H9 (cell line): ENCODE measurements around the gene DPH5. TPM values are rescaled to one million over a fixed set of nuclear protein-coding genes. Genes with fewer than 3 reads are reported as not detected.

Source experiments
- DNase-seq: peaks from one replicate; pipeline ENCODE4 v3.0.0-alpha.2; 2017
- H2AFZ ChIP-seq: one replicate; pipeline ENCODE4 v1.6.1; 2013; ENCODE audit warnings: mild to moderate bottlenecking, low read length, control low read depth, moderate library complexity
- H2AK5ac ChIP-seq: 2 replicates; pipeline ENCODE4 v1.6.1; 2013; ENCODE audit warnings: low read length, control low read depth, mixed read lengths; ENCODE audit not compliant: insufficient read length
- H2BK120ac ChIP-seq: one replicate; pipeline ENCODE4 v1.6.1; 2013; ENCODE audit warnings: low read depth, mild to moderate bottlenecking, low read length, control low read depth, inconsistent platforms; ENCODE audit not compliant: poor library complexity, severe bottlenecking
- H2BK12ac ChIP-seq: 2 replicates; pipeline ENCODE4 v1.6.1; 2013; ENCODE audit warnings: low read length, control low read depth, mixed read lengths, low read depth; ENCODE audit not compliant: insufficient read length
- H2BK15ac ChIP-seq: 2 replicates; pipeline ENCODE4 v1.6.1; 2013; ENCODE audit warnings: low read depth, low read length, control low read depth
- H2BK20ac ChIP-seq: one replicate; pipeline ENCODE4 v1.6.1; 2013; ENCODE audit warnings: low read depth, mild to moderate bottlenecking, low read length, control low read depth, inconsistent platforms; ENCODE audit not compliant: poor library complexity, severe bottlenecking
- H2BK5ac ChIP-seq: 2 replicates; pipeline ENCODE4 v1.6.1; 2013; ENCODE audit warnings: low read length, control low read depth, mixed read lengths; ENCODE audit not compliant: insufficient read length
- H3K14ac ChIP-seq: 2 replicates; pipeline ENCODE4 v1.6.1; 2013; ENCODE audit warnings: low read length, control low read depth; ENCODE audit not compliant: insufficient read depth
- H3K18ac ChIP-seq: 2 replicates; pipeline ENCODE4 v1.6.1; 2013; ENCODE audit warnings: low read depth, mild to moderate bottlenecking, mixed read lengths, low read length, control low read depth; ENCODE audit not compliant: insufficient read length
- H3K23ac ChIP-seq: 2 replicates; pipeline ENCODE4 v1.6.1; 2013; ENCODE audit warnings: low read length, control low read depth, mixed read lengths, low read depth; ENCODE audit not compliant: insufficient read length
- H3K23me2 ChIP-seq: 2 replicates; pipeline ENCODE4 v1.6.1; 2013; ENCODE audit warnings: low read depth, mild to moderate bottlenecking, mixed read lengths, low read length, control low read depth; ENCODE audit not compliant: insufficient read length, poor library complexity, severe bottlenecking
- H3K27ac ChIP-seq: 2 replicates; pipeline ENCODE4 v1.5.1; 2013; ENCODE audit warnings: low read length, control low read depth, mixed read lengths, low read depth; ENCODE audit not compliant: insufficient read length
- H3K27me3 ChIP-seq: 2 replicates; pipeline ENCODE4 v1.6.1; 2013; ENCODE audit warnings: low read length, control low read depth, inconsistent platforms; ENCODE audit not compliant: insufficient read depth
- H3K4ac ChIP-seq: 2 replicates; pipeline ENCODE4 v1.6.1; 2013; ENCODE audit warnings: low read depth, mild to moderate bottlenecking, control low read depth, inconsistent platforms, low read length, moderate library complexity
- H3K4me1 ChIP-seq: 2 replicates; pipeline ENCODE4 v1.6.1; 2013; ENCODE audit warnings: low read length, control low read depth, inconsistent platforms; ENCODE audit not compliant: insufficient read depth
- H3K4me2 ChIP-seq: 2 replicates; pipeline ENCODE4 v1.6.1; 2013; ENCODE audit warnings: low read length, control low read depth, mixed read lengths; ENCODE audit not compliant: insufficient read length, insufficient read depth
- H3K56ac ChIP-seq: 2 replicates; pipeline ENCODE4 v1.6.1; 2013; ENCODE audit warnings: low read depth, mild to moderate bottlenecking, mixed read lengths, low read length, control low read depth; ENCODE audit not compliant: insufficient read length
- H3K79me1 ChIP-seq: 2 replicates; pipeline ENCODE4 v1.6.1; 2013; ENCODE audit warnings: low read depth, mild to moderate bottlenecking, moderate library complexity, low read length, control low read depth, inconsistent platforms; ENCODE audit not compliant: insufficient read depth, poor library complexity, severe bottlenecking
- H3K79me2 ChIP-seq: 2 replicates; pipeline ENCODE4 v1.6.1; 2013; ENCODE audit warnings: low read length, control low read depth, inconsistent platforms; ENCODE audit not compliant: insufficient read depth
- H3K9ac ChIP-seq: 2 replicates; pipeline ENCODE4 v1.6.1; 2013; ENCODE audit warnings: low read length, control low read depth, mixed read lengths; ENCODE audit not compliant: insufficient read length; ENCODE audit errors: extremely low read depth
- H3K9me3 ChIP-seq: one replicate; pipeline ENCODE4 v1.6.1; 2013; ENCODE audit warnings: low read depth, low read length, inconsistent platforms; ENCODE audit not compliant: control insufficient read depth
- H3T11ph ChIP-seq: one replicate; pipeline ENCODE4 v1.6.1; 2013; ENCODE audit warnings: mild to moderate bottlenecking, low read length, control low read depth, inconsistent platforms
- H4K20me1 ChIP-seq: one replicate; pipeline ENCODE4 v1.6.1; 2013; ENCODE audit not compliant: control insufficient read depth, insufficient read length, insufficient read depth
- H4K5ac ChIP-seq: 2 replicates; pipeline ENCODE4 v1.6.1; 2013; ENCODE audit warnings: low read depth, mild to moderate bottlenecking, mixed read lengths, low read length, control low read depth; ENCODE audit not compliant: insufficient read length
- H4K8ac ChIP-seq: replicated peaks from 2 replicates; pipeline ENCODE4 v1.6.1; 2013; ENCODE audit warnings: low read length, control low read depth, mixed read lengths, low read depth; ENCODE audit not compliant: insufficient read length
- H4K91ac ChIP-seq: 2 replicates; pipeline ENCODE4 v1.6.1; 2013; ENCODE audit warnings: low read depth, mild to moderate bottlenecking, moderate library complexity, mixed read lengths, low read length, control low read depth; ENCODE audit not compliant: insufficient read length
- H3K27ac Mint-ChIP-seq, 3 experiments: 2 replicates in 2 of 3; 3 replicates in 1 of 3; pipeline ENCODE4 v1.8.0; 2020 to 2021; ENCODE audit warnings: mixed read lengths in 3 of 3, mild to moderate bottlenecking in 1 of 3, moderate library complexity in 1 of 3
- H3K27me3 Mint-ChIP-seq: 2 replicates; pipeline ENCODE4 v1.8.0; 2021; ENCODE audit warnings: low read depth, mild to moderate bottlenecking, moderate library complexity, mixed read lengths
- H3K36me3 Mint-ChIP-seq, 3 experiments: 2 replicates in 2 of 3; 3 replicates in 1 of 3; pipeline ENCODE4 v1.8.0; 2020 to 2021; ENCODE audit warnings: low read depth in 3 of 3, mixed read lengths in 3 of 3; ENCODE audit not compliant: insufficient read depth in 1 of 3
- H3K4me1 Mint-ChIP-seq, 2 experiments: 2 replicates each; pipeline ENCODE4 v1.8.0; 2020; ENCODE audit warnings: mixed read lengths in 2 of 2
- H3K4me3 Mint-ChIP-seq, 2 experiments: 2 replicates in 1 of 2; 3 replicates in 1 of 2; pipeline ENCODE4 v1.8.0; 2020 to 2021; ENCODE audit warnings: mild to moderate bottlenecking in 2 of 2, mixed read lengths in 2 of 2, moderate library complexity in 1 of 2
- H3K9me3 Mint-ChIP-seq, 2 experiments: 2 replicates in 1 of 2; 3 replicates in 1 of 2; pipeline ENCODE4 v1.8.0; 2020; ENCODE audit warnings: mild to moderate bottlenecking in 2 of 2, mixed read lengths in 2 of 2, moderate library complexity in 1 of 2
- WGBS: extraction: QIAGEN DNeasy Blood & Tissue Kit; methylation state at CpG from one replicate; pipeline ENCODE4 v1.1.7; 2013; ENCODE audit warnings: missing lambda C conversion rate, low lambda C conversion rate, mixed read lengths; ENCODE audit not compliant: insufficient read length; ENCODE audit errors: extremely low coverage; 5-methylcytosine and 5-hydroxymethylcytosine counted together
- total RNA-seq: library from RNA; stranded (reverse); gene quantifications from 2 replicates; pipeline ENCODE4 v1.2.1, GENCODE V29; 2021
- TF ChIP-seq, protein P1 (sequence below): fragments of 200-600 bp; sonication (generic); conservative IDR thresholded peaks from 3 replicates; pipeline ENCODE4 v1.8.0; 2021; ENCODE audit warnings: antibody characterized with exemption, mild to moderate bottlenecking

DPH5 gene
- total RNA-seq, 1 experiment from 2014 or later, result 49.4 TPM

DNA sequence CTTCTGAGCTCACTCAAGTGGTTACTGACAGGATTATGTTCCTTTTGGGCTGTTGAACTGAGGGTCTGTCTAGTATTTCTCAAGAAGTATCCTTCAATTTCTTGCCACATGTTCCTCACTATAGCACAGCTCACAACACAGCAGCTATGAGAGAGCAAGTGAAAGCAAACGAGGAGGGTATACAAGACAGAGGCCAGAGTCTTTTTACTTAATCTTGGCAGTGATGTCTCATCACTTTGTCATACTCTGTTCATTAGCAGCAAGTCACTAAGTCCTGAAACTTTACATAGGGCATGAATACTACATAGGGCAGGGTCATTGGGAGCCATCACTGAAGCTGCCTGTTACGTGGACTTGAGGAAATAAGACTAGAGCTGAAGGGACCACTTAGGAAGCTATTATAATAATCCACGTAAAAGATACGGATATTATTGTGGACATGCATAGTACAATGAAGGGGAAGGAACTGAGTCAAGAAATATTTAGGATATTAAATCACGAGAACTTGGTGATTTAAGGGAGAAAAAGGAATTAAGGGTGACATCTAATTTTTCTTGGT, 66.0 kb downstream of the DPH5 start:
- no peaks in the 10 kb centered on the region for H3K27me3 ChIP-seq
- no peak overlapping the region for H2BK5ac ChIP-seq
- no peak overlapping the region for H2BK120ac ChIP-seq
- no peak overlapping the region for H3K4me3 Mint-ChIP-seq
- no peak overlapping the region for H3K18ac ChIP-seq
- H2BK20ac ChIP-seq, result no peak overlapping the region
- H3K79me1 ChIP-seq, result no peaks in the 10 kb centered on the region
- H2BK15ac ChIP-seq, result no peak overlapping the region
- no peak overlapping the region for H3T11ph ChIP-seq
- no peak overlapping the region for H2BK12ac ChIP-seq
- WGBS, result no CpG with 5 or more reads among the region's 5 CpGs
- no peaks in the 10 kb centered on the region for H3K79me2 ChIP-seq
- no peak overlapping the region for H2AK5ac ChIP-seq
- H3K56ac ChIP-seq, result no peak overlapping the region
- H3K9me3 ChIP-seq, result no peaks in the 10 kb centered on the region
- no peaks in the 10 kb centered on the region for H3K4me1 ChIP-seq
- no peak overlapping the region for H3K4ac ChIP-seq
- H3K23me2 ChIP-seq, result no peaks in the 10 kb centered on the region
- no peaks in the 10 kb centered on the region for H3K4me1 Mint-ChIP-seq
- H2AFZ ChIP-seq, result no peak overlapping the region
- no peak for DNase-seq
- H3K36me3 Mint-ChIP-seq, result peaks cover 0 to 3% (median 0%) of the 10 kb centered on the region in 3 experiments; a peak in 3 of 7 replicates
- H4K91ac ChIP-seq, result no peak overlapping the region
- no peak overlapping the region for H4K8ac ChIP-seq
- H4K20me1 ChIP-seq, result no peaks in the 10 kb centered on the region
- no peaks in the 10 kb centered on the region for H3K27me3 Mint-ChIP-seq
- no peak overlapping the region for H3K23ac ChIP-seq
- H3K9me3 Mint-ChIP-seq, result no peaks in the 10 kb centered on the region
- no peak overlapping the region for H3K9ac ChIP-seq
- H3K4me2 ChIP-seq, result no peak overlapping the region
- no peak overlapping the region for H4K5ac ChIP-seq
- H3K27ac ChIP-seq, result no peak overlapping the region
- TF ChIP-seq, protein P1, sequence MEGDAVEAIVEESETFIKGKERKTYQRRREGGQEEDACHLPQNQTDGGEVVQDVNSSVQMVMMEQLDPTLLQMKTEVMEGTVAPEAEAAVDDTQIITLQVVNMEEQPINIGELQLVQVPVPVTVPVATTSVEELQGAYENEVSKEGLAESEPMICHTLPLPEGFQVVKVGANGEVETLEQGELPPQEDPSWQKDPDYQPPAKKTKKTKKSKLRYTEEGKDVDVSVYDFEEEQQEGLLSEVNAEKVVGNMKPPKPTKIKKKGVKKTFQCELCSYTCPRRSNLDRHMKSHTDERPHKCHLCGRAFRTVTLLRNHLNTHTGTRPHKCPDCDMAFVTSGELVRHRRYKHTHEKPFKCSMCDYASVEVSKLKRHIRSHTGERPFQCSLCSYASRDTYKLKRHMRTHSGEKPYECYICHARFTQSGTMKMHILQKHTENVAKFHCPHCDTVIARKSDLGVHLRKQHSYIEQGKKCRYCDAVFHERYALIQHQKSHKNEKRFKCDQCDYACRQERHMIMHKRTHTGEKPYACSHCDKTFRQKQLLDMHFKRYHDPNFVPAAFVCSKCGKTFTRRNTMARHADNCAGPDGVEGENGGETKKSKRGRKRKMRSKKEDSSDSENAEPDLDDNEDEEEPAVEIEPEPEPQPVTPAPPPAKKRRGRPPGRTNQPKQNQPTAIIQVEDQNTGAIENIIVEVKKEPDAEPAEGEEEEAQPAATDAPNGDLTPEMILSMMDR, result no peak
- H3K14ac ChIP-seq, result no peak overlapping the region
- H3K27ac Mint-ChIP-seq, result peak overlapping the region in 1 of 3 experiments; percentile 30; a peak in 1 of 7 replicates
